Measurements from ENCODE around the gene LLGL1. TPM values are rescaled to one million over a fixed set of nuclear protein-coding genes. Genes with fewer than 3 reads are reported as not detected.

LLGL1 gene
- total RNA-seq, 2 donors from 2014 or later, result 17.7 to 33.5 TPM

DNA sequence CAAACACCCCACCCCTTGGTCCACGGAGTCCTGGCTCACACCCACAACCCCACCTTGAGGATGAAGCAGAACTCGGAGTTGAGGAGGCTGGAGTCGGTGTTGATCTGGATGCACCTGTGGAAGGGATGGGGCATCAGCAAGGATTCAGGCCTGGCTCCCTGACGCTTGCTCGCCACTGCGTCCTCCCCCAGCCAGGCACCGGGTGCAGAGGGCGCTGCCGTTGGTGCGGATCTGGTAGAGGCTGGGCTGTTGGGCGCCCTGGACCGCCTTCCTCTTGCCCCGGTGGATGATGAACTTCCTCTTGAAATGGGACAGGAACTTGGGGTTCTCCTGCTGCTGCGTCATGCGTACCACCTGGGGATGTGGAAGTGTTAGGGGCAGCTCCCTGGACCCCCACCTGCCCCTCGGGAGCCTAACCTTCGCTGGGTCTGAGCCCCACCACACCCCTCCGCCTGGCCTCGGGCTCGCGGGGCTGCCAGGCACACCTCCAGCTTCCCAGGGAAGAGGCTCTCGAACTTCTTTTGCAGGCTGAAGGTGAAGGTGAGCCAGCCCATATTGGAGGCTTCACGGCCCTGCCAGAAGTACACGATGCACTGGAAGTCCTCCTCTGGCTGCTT lies 20.8 kb downstream of the LLGL1 start:
- intact Hi-C loops (cut with DNase I), result no loop called here
- Histone ChIP-seq H3K27ac (peak overlapping the region in 1 of 2 donors; percentile 80), H3K4me1 (replicated peaks) (no peaks in the 10 kb centered on the region), H3K36me3 (peaks cover 8% of the 10 kb centered on the region in 2 donors), H3K27me3 (replicated peaks; ENCODE audit: insufficient read depth) (no peaks in the 10 kb centered on the region), H3K9me3 (no peaks in the 10 kb centered on the region), H3K4me3 (peak overlapping the region in 1 of 2 donors; percentile 32)
- 73% methylated on average over 23 of the region's 24 CpGs for WGBS
- no peak for TF ChIP-seq POLR2A (IDR thresholded peaks at IDR 0.05)
- TF ChIP-seq, protein P1, sequence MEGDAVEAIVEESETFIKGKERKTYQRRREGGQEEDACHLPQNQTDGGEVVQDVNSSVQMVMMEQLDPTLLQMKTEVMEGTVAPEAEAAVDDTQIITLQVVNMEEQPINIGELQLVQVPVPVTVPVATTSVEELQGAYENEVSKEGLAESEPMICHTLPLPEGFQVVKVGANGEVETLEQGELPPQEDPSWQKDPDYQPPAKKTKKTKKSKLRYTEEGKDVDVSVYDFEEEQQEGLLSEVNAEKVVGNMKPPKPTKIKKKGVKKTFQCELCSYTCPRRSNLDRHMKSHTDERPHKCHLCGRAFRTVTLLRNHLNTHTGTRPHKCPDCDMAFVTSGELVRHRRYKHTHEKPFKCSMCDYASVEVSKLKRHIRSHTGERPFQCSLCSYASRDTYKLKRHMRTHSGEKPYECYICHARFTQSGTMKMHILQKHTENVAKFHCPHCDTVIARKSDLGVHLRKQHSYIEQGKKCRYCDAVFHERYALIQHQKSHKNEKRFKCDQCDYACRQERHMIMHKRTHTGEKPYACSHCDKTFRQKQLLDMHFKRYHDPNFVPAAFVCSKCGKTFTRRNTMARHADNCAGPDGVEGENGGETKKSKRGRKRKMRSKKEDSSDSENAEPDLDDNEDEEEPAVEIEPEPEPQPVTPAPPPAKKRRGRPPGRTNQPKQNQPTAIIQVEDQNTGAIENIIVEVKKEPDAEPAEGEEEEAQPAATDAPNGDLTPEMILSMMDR (IDR thresholded peaks at IDR 0.05), result no peak
- TF ChIP-seq POLR2AphosphoS5 (IDR thresholded peaks at IDR 0.05), result no peak
- no peak for DNase-seq (ENCODE audit: low spot score)

DNA sequence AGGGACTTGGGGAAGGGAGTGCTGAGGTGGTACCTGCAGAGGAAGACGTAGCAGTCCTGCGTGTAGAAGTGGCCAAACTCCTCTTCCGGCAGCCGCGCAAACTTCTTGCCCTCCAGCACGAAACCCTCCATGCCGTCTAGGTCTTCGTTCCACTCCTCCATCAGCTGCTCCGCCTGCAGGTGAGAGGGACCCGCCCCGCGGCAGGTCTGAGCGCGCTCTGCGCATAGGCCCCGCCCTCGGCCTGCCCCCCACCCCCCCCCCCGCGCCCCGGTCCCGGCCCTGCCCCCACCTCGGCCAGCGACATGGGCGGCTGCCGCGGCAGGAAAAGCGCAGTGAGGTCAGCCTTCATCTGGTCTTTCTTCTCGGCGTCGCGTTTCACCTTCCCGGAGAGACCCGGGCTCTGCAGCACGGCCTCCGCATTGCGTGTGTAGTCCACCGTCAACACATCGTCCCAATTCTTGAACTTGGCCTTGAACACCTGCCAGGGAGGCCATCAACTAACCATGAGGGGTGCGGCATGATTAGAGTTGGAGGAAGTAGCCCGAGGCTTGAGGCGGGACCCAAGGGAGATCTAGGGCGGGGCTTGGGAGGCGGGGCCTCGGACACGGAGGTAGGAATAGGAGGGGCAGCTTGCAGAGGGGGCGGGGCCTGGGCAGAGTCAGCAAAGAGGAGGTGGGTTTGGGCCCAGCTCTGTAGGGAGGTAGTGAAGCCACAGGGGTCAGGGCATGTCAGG lies 21.6 kb downstream of the LLGL1 start:
- intact Hi-C loops (cut with DNase I), result no loop called here
- H3K27ac ChIP-seq, result peak overlapping the region; percentile 70 to 80
- no peaks in the 10 kb centered on the region for H3K4me1 ChIP-seq (replicated peaks)
- H3K27me3 ChIP-seq (replicated peaks; ENCODE audit: insufficient read depth), result no peaks in the 10 kb centered on the region
- 19% methylated on average over 43 of the region's 46 CpGs for WGBS
- TF ChIP-seq, protein P1 (IDR thresholded peaks at IDR 0.05), result peak in 1 of 4 experiments; percentile 5
- TF ChIP-seq POLR2AphosphoS5 (IDR thresholded peaks at IDR 0.05) (peak; percentile 68), POLR2A (IDR thresholded peaks at IDR 0.05) (no peak)
- H3K9me3 ChIP-seq, result no peaks in the 10 kb centered on the region
- DNase-seq (ENCODE audit: low spot score), result peak; percentile 90
- H3K4me3 ChIP-seq, result peak overlapping the region; percentile 7 to 32
- peaks cover 8% of the 10 kb centered on the region in 2 donors for H3K36me3 ChIP-seq

DNA sequence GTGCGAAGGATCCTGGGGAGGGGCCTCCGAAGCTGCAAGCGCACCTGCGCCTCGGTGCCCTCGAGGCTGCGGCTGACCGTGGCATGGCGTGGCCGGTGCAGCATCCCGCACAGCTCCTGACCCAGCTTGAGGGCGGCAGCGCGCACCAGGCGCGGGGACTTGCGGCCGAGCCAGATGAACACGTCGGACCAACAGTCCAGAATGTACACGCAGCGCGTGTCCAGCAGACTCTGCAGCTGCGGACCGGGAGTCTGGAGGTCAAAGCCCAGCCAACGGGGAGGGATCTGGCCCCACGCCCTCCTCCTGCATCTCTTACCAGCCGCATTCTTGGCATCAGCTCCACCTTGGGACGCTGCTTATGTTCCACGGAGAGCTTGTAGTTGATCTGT lies 22.2 kb downstream of the LLGL1 start:
- 69% methylated on average over 30 of the region's 30 CpGs for WGBS
- DNase-seq (ENCODE audit: low spot score), result peak; percentile 37
- Histone ChIP-seq H3K4me1 (replicated peaks) (no peaks in the 10 kb centered on the region), H3K36me3 (peaks cover 8% of the 10 kb centered on the region in 2 donors), H3K27me3 (replicated peaks; ENCODE audit: insufficient read depth) (no peaks in the 10 kb centered on the region), H3K9me3 (no peaks in the 10 kb centered on the region), H3K4me3 (no peak overlapping the region), H3K27ac (peak overlapping the region; percentile 70 to 80)
- intact Hi-C loops (cut with DNase I), result no loop called here
- TF ChIP-seq, protein P1 (IDR thresholded peaks at IDR 0.05), result no peak
- TF ChIP-seq POLR2A (IDR thresholded peaks at IDR 0.05) (no peak), POLR2AphosphoS5 (IDR thresholded peaks at IDR 0.05) (no peak)

DNA sequence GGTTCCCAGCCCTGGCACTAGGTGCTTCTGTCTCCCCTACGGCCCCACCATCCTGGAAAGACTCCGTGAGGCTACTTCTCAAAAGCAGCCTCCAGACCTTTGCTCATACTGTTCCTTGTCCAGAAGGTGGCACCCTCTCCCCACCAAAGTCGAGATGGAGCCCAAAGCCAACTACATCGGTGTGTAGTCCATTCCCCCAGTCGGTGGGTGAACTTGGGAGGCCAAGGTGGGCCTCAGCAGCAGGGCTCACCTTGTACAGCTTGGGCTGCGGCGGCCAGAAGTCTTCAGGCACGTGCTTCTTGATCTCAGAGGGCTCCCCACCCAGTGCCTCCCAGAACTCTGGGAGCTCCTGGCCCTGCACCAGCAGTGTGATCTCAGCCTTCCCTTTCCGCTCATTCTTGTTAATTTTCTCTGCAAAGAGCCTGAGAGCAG lies 22.9 kb downstream of the LLGL1 start:
- 17% methylated on average over 9 of the region's 9 CpGs for WGBS
- Histone ChIP-seq H3K36me3 (peaks cover 8 to 10% of the 10 kb centered on the region in 2 donors), H3K9me3 (no peaks in the 10 kb centered on the region), H3K27me3 (replicated peaks; ENCODE audit: insufficient read depth) (no peaks in the 10 kb centered on the region), H3K4me3 (no peak overlapping the region), H3K27ac (no peak overlapping the region), H3K4me1 (replicated peaks) (no peaks in the 10 kb centered on the region)
- peak; percentile 65 for DNase-seq (ENCODE audit: low spot score)
- peak; percentile 40 for TF ChIP-seq POLR2AphosphoS5 (IDR thresholded peaks at IDR 0.05)
- TF ChIP-seq, protein P1 (IDR thresholded peaks at IDR 0.05), result peak in 3 of 4 experiments; percentile 41 to 71 (median 70)
- no peak for TF ChIP-seq POLR2A (IDR thresholded peaks at IDR 0.05)
- intact Hi-C loops (cut with DNase I), result no loop called here

All from prostate gland (tissue), 2 donors.